Neural crest cell (in vitro differentiated cells): ENCODE measurements around the gene BCO1. TPM values are rescaled to one million over a fixed set of nuclear protein-coding genes. Genes with fewer than 3 reads are reported as not detected.

ENCODE experiments used
- DNase-seq: peaks from one replicate; pipeline ENCODE4 v3.0.0; 2021; ENCODE audit warnings: low read depth, mixed read lengths, low spot score
- H3K27ac Mint-ChIP-seq: one replicate; pipeline ENCODE4 v1.8.0; 2021; ENCODE audit warnings: mild to moderate bottlenecking, mixed read lengths; ENCODE audit not compliant: unreplicated experiment
- H3K27me3 Mint-ChIP-seq: 2 replicates; pipeline ENCODE4 v1.8.0; 2021; ENCODE audit warnings: low read depth, mild to moderate bottlenecking, mixed read lengths
- H3K36me3 Mint-ChIP-seq: 2 replicates; pipeline ENCODE4 v1.8.0; 2021; ENCODE audit warnings: low read depth, mild to moderate bottlenecking, mixed read lengths
- H3K4me1 Mint-ChIP-seq: 2 replicates; pipeline ENCODE4 v1.8.0; 2021; ENCODE audit warnings: mixed read lengths
- H3K4me3 Mint-ChIP-seq: one replicate; pipeline ENCODE4 v1.8.0; 2021; ENCODE audit warnings: mild to moderate bottlenecking, mixed read lengths
- H3K9me3 Mint-ChIP-seq: 2 replicates; pipeline ENCODE4 v1.8.0; 2021; ENCODE audit warnings: mixed read lengths
- CTCF ChIP-seq: fragments of 200-600 bp; sonication (generic); conservative IDR thresholded peaks from 2 replicates; pipeline ENCODE4 v1.5.0; 2021; ENCODE audit warnings: antibody characterized with exemption, mild to moderate bottlenecking
- total RNA-seq: library from RNA; stranded (reverse); gene quantifications from 2 replicates; pipeline ENCODE4 v1.2.1, GENCODE V29; 2021

Gene BCO1
- total RNA-seq, 1 donor from 2014 or later, result not detected

- no peaks in the 10 kb centered on the region for H3K9me3 Mint-ChIP-seq
- no peak overlapping the region for H3K4me3 Mint-ChIP-seq
- TF ChIP-seq CTCF, result no peak
- H3K27ac Mint-ChIP-seq, result no peak overlapping the region
- H3K4me1 Mint-ChIP-seq, result peaks cover 4% of the 10 kb centered on the region
- no peak for DNase-seq
- no peaks in the 10 kb centered on the region for H3K36me3 Mint-ChIP-seq
- H3K27me3 Mint-ChIP-seq, result peaks cover 1% of the 10 kb centered on the region
Observed at GRCh38 chr16:81201267-81201666, 37.2 kb upstream of the BCO1 start.

GRCh38 chr16:81204798-81205680 is 33.5 kb upstream of the BCO1 start:
- peak; percentile 75 for TF ChIP-seq CTCF
- peaks cover 4% of the 10 kb centered on the region for H3K4me1 Mint-ChIP-seq
- H3K9me3 Mint-ChIP-seq, result no peaks in the 10 kb centered on the region
- no peaks in the 10 kb centered on the region for H3K36me3 Mint-ChIP-seq
- DNase-seq, result peak; percentile 30
- H3K27ac Mint-ChIP-seq, result no peak overlapping the region
- no peak overlapping the region for H3K4me3 Mint-ChIP-seq
- peaks cover 3% of the 10 kb centered on the region for H3K27me3 Mint-ChIP-seq

- Mint-ChIP-seq H3K27me3 (peaks cover 5% of the 10 kb centered on the region), H3K4me3 (no peak overlapping the region), H3K27ac (no peak overlapping the region), H3K9me3 (no peaks in the 10 kb centered on the region), H3K36me3 (no peaks in the 10 kb centered on the region), H3K4me1 (peaks cover 4% of the 10 kb centered on the region)
- TF ChIP-seq CTCF, result no peak
- DNase-seq, result no peak
Observed at GRCh38 chr16:81207076-81207475, 31.4 kb upstream of the BCO1 start.

- TF ChIP-seq CTCF, result no peak
- peaks cover 5% of the 10 kb centered on the region for H3K27me3 Mint-ChIP-seq
- H3K36me3 Mint-ChIP-seq, result no peaks in the 10 kb centered on the region
- no peak overlapping the region for H3K4me3 Mint-ChIP-seq
- no peaks in the 10 kb centered on the region for H3K4me1 Mint-ChIP-seq
- DNase-seq, result no peak
- H3K9me3 Mint-ChIP-seq, result no peaks in the 10 kb centered on the region
- H3K27ac Mint-ChIP-seq, result no peak overlapping the region
Observed at GRCh38 chr16:81210807-81211206, 27.7 kb upstream of the BCO1 start.

GRCh38 chr16:81212830-81213465 is 25.5 kb upstream of the BCO1 start:
- Mint-ChIP-seq H3K36me3 (no peaks in the 10 kb centered on the region), H3K4me3 (no peak overlapping the region), H3K4me1 (no peaks in the 10 kb centered on the region), H3K9me3 (no peaks in the 10 kb centered on the region), H3K27ac (no peak overlapping the region), H3K27me3 (peaks cover 2% of the 10 kb centered on the region)
- no peak for DNase-seq
- TF ChIP-seq CTCF, result no peak
